GM12878 (cell line): ENCODE data around the gene TLR10.

ENCODE experiments used
- CEBPB ChIP-seq, 2 experiments: fragments of 150-350 bp in 1 of 2; IDR thresholded peaks; 2 replicates each; pipeline ENCODE4 v1.6.1; 2012 to 2014; ENCODE audit warnings: low read depth in 2 of 2, low read length in 2 of 2, borderline replicate concordance in 1 of 2, inconsistent platforms in 1 of 2
- CTCF ChIP-seq, 3 experiments: IDR thresholded peaks in 2 of 3; conservative IDR thresholded peaks in 1 of 3; 2 replicates each; pipeline ENCODE4 v1.5.1; 2011; ENCODE audit warnings: low read depth in 3 of 3, low read length in 3 of 3, mild to moderate bottlenecking in 3 of 3, control low read depth in 2 of 3, moderate library complexity in 2 of 3, inconsistent platforms in 1 of 3, mixed read lengths in 1 of 3; ENCODE audit not compliant: control insufficient read depth in 2 of 3, insufficient read depth in 1 of 3; ENCODE audit errors: extremely low read depth in 1 of 3
- ELK1 ChIP-seq: IDR thresholded peaks from 2 replicates; pipeline ENCODE4 v1.6.1; 2012; ENCODE audit warnings: low read depth, low read length, improper control_type of control experiment
- EP300 ChIP-seq, 2 experiments: fragments of 150-350 bp in 1 of 2; IDR thresholded peaks; 2 replicates each; pipeline ENCODE4 v1.6.1; 2011 to 2012; ENCODE audit warnings: low read depth in 2 of 2, low read length in 2 of 2, borderline replicate concordance in 1 of 2, improper control_type of control experiment in 1 of 2, inconsistent platforms in 1 of 2; ENCODE audit not compliant: control insufficient read depth in 1 of 2
- IKZF1 ChIP-seq: fragments of 450-650 bp; conservative IDR thresholded peaks from 2 replicates; pipeline ENCODE4 v1.6.1; 2017; ENCODE audit warnings: antibody characterized with exemption, mild to moderate bottlenecking
- IRF4 ChIP-seq: IDR thresholded peaks from 2 replicates; pipeline ENCODE4 v1.6.1; 2011; ENCODE audit warnings: low read depth, low read length
- KLF5 ChIP-seq: fragments of 450-650 bp; IDR thresholded peaks from 2 replicates; pipeline ENCODE4 v1.6.1; 2014; ENCODE audit warnings: mild to moderate bottlenecking; ENCODE audit not compliant: partially characterized antibody
- POLR2A ChIP-seq: IDR thresholded peaks from 2 replicates; pipeline ENCODE4 v1.6.1; 2011; ENCODE audit warnings: low read depth, mild to moderate bottlenecking, low read length
- POLR2AphosphoS5 ChIP-seq: IDR thresholded peaks from 2 replicates; pipeline ENCODE4 v1.6.1; 2011; ENCODE audit warnings: mild to moderate bottlenecking, low read length, inconsistent platforms
- SIX5 ChIP-seq: IDR thresholded peaks from 2 replicates; pipeline ENCODE4 v1.6.1; 2011; ENCODE audit warnings: mild to moderate bottlenecking, low read depth, low read length, moderate library complexity; ENCODE audit not compliant: severe bottlenecking
- ZBTB40 ChIP-seq: fragments of 450-650 bp; IDR thresholded peaks from 2 replicates; pipeline ENCODE4 v1.6.1; 2016; ENCODE audit warnings: mild to moderate bottlenecking, moderate library complexity, borderline replicate concordance
- ZSCAN29 ChIP-seq: fragments of 450-650 bp; IDR thresholded peaks from 2 replicates; pipeline ENCODE4 v1.6.1; 2017; ENCODE audit warnings: mild to moderate bottlenecking, moderate library complexity
- ZZZ3 ChIP-seq: IDR thresholded peaks from 2 replicates; pipeline ENCODE4 v1.6.1; 2011; ENCODE audit warnings: low read depth; ENCODE audit not compliant: control insufficient read depth, insufficient read length

GRCh38 chr4:38795087-38795486 is 12.3 kb upstream of the TLR10 start:
- no peak for TF ChIP-seq CEBPB (IDR thresholded peaks at IDR 0.05; ENCODE audit: borderline replicate concordance in 1 of 2, low read depth in 2 of 2, low read length in 2 of 2)
- TF ChIP-seq ZZZ3 = no peak
- no peak for TF ChIP-seq CTCF (IDR thresholded peaks at IDR 0.05 in 2 of 3, conservative IDR thresholded peaks at IDR 0.05 in 1 of 3; ENCODE audit: control insufficient read depth in 2 of 3, extremely low read depth in 1 of 3, insufficient read depth in 1 of 3, low read depth in 3 of 3, low read length in 3 of 3)
- TF ChIP-seq EP300 (IDR thresholded peaks at IDR 0.05; ENCODE audit: borderline replicate concordance in 1 of 2, control insufficient read depth in 1 of 2, low read depth in 2 of 2, low read length in 2 of 2) = no peak
- no peak for TF ChIP-seq IRF4
- TF ChIP-seq IKZF1 = no peak
- no peak for TF ChIP-seq ZSCAN29
- TF ChIP-seq KLF5 = no peak
- no peak for TF ChIP-seq ZBTB40
- no peak for TF ChIP-seq POLR2A
- TF ChIP-seq SIX5 = no peak
- no peak for TF ChIP-seq ELK1
- TF ChIP-seq POLR2AphosphoS5 = no peak
